Neural cell (in vitro differentiated cells): ENCODE results near the gene MAMDC2. TPM values are rescaled to one million over a fixed set of nuclear protein-coding genes. Genes with fewer than 3 reads are reported as not detected.

Experiments used
- H2AFZ ChIP-seq: fragments of 200-600, 300-800 bp; sonication (generic), shearing (Covaris generic); 2 replicates; pipeline ENCODE4 v1.6.0; 2014; ENCODE audit warnings: low read depth, mild to moderate bottlenecking, antibody characterized with exemption, low read length, moderate library complexity
- H3F3A ChIP-seq: fragments of 200-600 bp; shearing (Covaris generic); 2 replicates; pipeline ENCODE4 v1.6.1; 2016; ENCODE audit warnings: mild to moderate bottlenecking, moderate library complexity, mixed read lengths, antibody characterized with exemption, low read length; ENCODE audit not compliant: insufficient read depth, poor library complexity, severe bottlenecking
- H3K27ac ChIP-seq: fragments of 200-600, 300-800 bp; sonication (generic), shearing (Covaris generic); 2 replicates; pipeline ENCODE4 v1.5.1; 2014; ENCODE audit warnings: mild to moderate bottlenecking, low read length, moderate library complexity
- H3K27me3 ChIP-seq: fragments of 300-800, 200-600 bp; sonication (generic), shearing (Covaris generic); 2 replicates; pipeline ENCODE4 v1.6.0; 2014; ENCODE audit warnings: mild to moderate bottlenecking, low read depth, low read length, moderate library complexity; ENCODE audit not compliant: insufficient read depth
- H3K36me3 ChIP-seq: fragments of 300-800, 200-600 bp; sonication (generic), shearing (Covaris generic); 2 replicates; pipeline ENCODE4 v1.5.1; 2014; ENCODE audit warnings: mild to moderate bottlenecking, antibody characterized with exemption, low read length, moderate library complexity; ENCODE audit not compliant: insufficient read depth
- H3K4me2 ChIP-seq: fragments of 300-800, 200-600 bp; sonication (generic), shearing (Covaris generic); 2 replicates; pipeline ENCODE4 v1.6.0; 2014; ENCODE audit warnings: mild to moderate bottlenecking, low read length
- H3K4me3 ChIP-seq: fragments of 300-800, 200-600 bp; sonication (generic), shearing (Covaris generic); 2 replicates; pipeline ENCODE4 v1.5.1; 2014; ENCODE audit warnings: mild to moderate bottlenecking, low read length, moderate library complexity
- H3K79me2 ChIP-seq: fragments of 200-600 bp; shearing (Covaris generic); replicated peaks from 2 replicates; pipeline ENCODE4 v1.6.0; 2014; ENCODE audit warnings: mild to moderate bottlenecking, low read length, moderate library complexity; ENCODE audit not compliant: insufficient read depth
- H3K9ac ChIP-seq: fragments of 300-800, 200-600 bp; sonication (generic), shearing (Covaris generic); 2 replicates; pipeline ENCODE4 v1.6.1; 2016; ENCODE audit warnings: mild to moderate bottlenecking, low read length, mixed read lengths
- H3K9me2 ChIP-seq: fragments of 200-600 bp; shearing (Covaris generic); 2 replicates; pipeline ENCODE4 v1.6.1; 2016; ENCODE audit warnings: mild to moderate bottlenecking, low read length, mixed read lengths; ENCODE audit not compliant: insufficient read depth
- H3K9me3 ChIP-seq: fragments of 200-600, 300-800 bp; sonication (generic), shearing (Covaris generic); 2 replicates; pipeline ENCODE4 v1.6.1; 2016; ENCODE audit warnings: mild to moderate bottlenecking, mixed run types, low read length, moderate library complexity, mixed read lengths
- H4K20me1 ChIP-seq: fragments of 200-600 bp; shearing (Covaris generic); 2 replicates; pipeline ENCODE4 v1.6.1; 2016; ENCODE audit warnings: mild to moderate bottlenecking, mixed run types; ENCODE audit not compliant: insufficient read depth
- EP300 ChIP-seq: fragments of 450-650 bp; conservative IDR thresholded peaks from 2 replicates; pipeline ENCODE4 v1.6.1; 2014; ENCODE audit warnings: antibody characterized with exemption, mild to moderate bottlenecking, moderate library complexity; ENCODE audit not compliant: poor library complexity, severe bottlenecking
- EZH2 ChIP-seq: fragments of 200-600, 300-800 bp; shearing (Covaris generic), sonication (generic); IDR thresholded peaks from 2 replicates; pipeline ENCODE4 v1.6.1; 2014; ENCODE audit warnings: antibody characterized with exemption, low read length, borderline replicate concordance, mild to moderate bottlenecking; ENCODE audit not compliant: insufficient read depth, poor library complexity, severe bottlenecking
- MXI1 ChIP-seq: fragments of 450-650 bp; conservative IDR thresholded peaks from 2 replicates; pipeline ENCODE4 v1.6.1; 2014; ENCODE audit warnings: antibody characterized with exemption, mild to moderate bottlenecking; ENCODE audit not compliant: poor library complexity, severe bottlenecking
- POLR2AphosphoS5 ChIP-seq: IDR thresholded peaks from 2 replicates; pipeline ENCODE4 v1.6.1; 2012
- RAD21 ChIP-seq: fragments of 450-650 bp; conservative IDR thresholded peaks from 2 replicates; pipeline ENCODE4 v1.6.1; 2014; ENCODE audit warnings: antibody characterized with exemption, mild to moderate bottlenecking, moderate library complexity
- SMC3 ChIP-seq: fragments of 450-650 bp; conservative IDR thresholded peaks from 2 replicates; pipeline ENCODE4 v1.6.1; 2014; ENCODE audit warnings: antibody characterized with exemption, mild to moderate bottlenecking, moderate library complexity; ENCODE audit not compliant: poor library complexity
- TAF1 ChIP-seq: IDR thresholded peaks from 2 replicates; pipeline ENCODE4 v1.6.1; 2012; ENCODE audit warnings: low read depth
- polyA plus RNA-seq: library from polyadenylated mRNA; depleted of rRNA; stranded (reverse); fragments of >200 nt; gene quantifications from 2 replicates; pipeline ENCODE4 v1.2.3, GENCODE V29; 2014
- TF ChIP-seq, protein P1 (sequence below): IDR thresholded peaks from 2 replicates; pipeline ENCODE4 v1.6.1; 2012; ENCODE audit warnings: borderline replicate concordance
- TF ChIP-seq, protein P2 (sequence below): fragments of 450-650 bp; IDR thresholded peaks from 2 replicates; pipeline ENCODE4 v1.5.1; 2014; ENCODE audit warnings: antibody characterized with exemption, mild to moderate bottlenecking, moderate library complexity; ENCODE audit not compliant: poor library complexity, severe bottlenecking

Gene MAMDC2
- polyA plus RNA-seq, 1 donor from 2014 or later: 0.30 TPM

- H3K9ac ChIP-seq: no peak overlapping the region
- H4K20me1 ChIP-seq: no peaks in the 10 kb centered on the region
- H3K9me3 ChIP-seq: no peaks in the 10 kb centered on the region
- no peaks in the 10 kb centered on the region for H3K9me2 ChIP-seq
- H3K4me2 ChIP-seq: no peak overlapping the region
- H3F3A ChIP-seq: no peaks in the 10 kb centered on the region
- no peaks in the 10 kb centered on the region for H3K27me3 ChIP-seq
- no peaks in the 10 kb centered on the region for H3K36me3 ChIP-seq
- no peaks in the 10 kb centered on the region for H3K79me2 ChIP-seq
- H2AFZ ChIP-seq: no peak overlapping the region
- H3K4me3 ChIP-seq: no peak overlapping the region
- H3K27ac ChIP-seq: no peak overlapping the region
- TF ChIP-seq RAD21 (no peak), MXI1 (no peak), EP300 (no peak), TAF1 (no peak), SMC3 (no peak), EZH2 (no peak), POLR2AphosphoS5 (no peak)
- TF ChIP-seq, protein P1, sequence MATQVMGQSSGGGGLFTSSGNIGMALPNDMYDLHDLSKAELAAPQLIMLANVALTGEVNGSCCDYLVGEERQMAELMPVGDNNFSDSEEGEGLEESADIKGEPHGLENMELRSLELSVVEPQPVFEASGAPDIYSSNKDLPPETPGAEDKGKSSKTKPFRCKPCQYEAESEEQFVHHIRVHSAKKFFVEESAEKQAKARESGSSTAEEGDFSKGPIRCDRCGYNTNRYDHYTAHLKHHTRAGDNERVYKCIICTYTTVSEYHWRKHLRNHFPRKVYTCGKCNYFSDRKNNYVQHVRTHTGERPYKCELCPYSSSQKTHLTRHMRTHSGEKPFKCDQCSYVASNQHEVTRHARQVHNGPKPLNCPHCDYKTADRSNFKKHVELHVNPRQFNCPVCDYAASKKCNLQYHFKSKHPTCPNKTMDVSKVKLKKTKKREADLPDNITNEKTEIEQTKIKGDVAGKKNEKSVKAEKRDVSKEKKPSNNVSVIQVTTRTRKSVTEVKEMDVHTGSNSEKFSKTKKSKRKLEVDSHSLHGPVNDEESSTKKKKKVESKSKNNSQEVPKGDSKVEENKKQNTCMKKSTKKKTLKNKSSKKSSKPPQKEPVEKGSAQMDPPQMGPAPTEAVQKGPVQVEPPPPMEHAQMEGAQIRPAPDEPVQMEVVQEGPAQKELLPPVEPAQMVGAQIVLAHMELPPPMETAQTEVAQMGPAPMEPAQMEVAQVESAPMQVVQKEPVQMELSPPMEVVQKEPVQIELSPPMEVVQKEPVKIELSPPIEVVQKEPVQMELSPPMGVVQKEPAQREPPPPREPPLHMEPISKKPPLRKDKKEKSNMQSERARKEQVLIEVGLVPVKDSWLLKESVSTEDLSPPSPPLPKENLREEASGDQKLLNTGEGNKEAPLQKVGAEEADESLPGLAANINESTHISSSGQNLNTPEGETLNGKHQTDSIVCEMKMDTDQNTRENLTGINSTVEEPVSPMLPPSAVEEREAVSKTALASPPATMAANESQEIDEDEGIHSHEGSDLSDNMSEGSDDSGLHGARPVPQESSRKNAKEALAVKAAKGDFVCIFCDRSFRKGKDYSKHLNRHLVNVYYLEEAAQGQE: no peak
- TF ChIP-seq, protein P2, sequence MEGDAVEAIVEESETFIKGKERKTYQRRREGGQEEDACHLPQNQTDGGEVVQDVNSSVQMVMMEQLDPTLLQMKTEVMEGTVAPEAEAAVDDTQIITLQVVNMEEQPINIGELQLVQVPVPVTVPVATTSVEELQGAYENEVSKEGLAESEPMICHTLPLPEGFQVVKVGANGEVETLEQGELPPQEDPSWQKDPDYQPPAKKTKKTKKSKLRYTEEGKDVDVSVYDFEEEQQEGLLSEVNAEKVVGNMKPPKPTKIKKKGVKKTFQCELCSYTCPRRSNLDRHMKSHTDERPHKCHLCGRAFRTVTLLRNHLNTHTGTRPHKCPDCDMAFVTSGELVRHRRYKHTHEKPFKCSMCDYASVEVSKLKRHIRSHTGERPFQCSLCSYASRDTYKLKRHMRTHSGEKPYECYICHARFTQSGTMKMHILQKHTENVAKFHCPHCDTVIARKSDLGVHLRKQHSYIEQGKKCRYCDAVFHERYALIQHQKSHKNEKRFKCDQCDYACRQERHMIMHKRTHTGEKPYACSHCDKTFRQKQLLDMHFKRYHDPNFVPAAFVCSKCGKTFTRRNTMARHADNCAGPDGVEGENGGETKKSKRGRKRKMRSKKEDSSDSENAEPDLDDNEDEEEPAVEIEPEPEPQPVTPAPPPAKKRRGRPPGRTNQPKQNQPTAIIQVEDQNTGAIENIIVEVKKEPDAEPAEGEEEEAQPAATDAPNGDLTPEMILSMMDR: no peak
These were observed 82.1 kb downstream of the MAMDC2 start for GRCh38 chr9:70125621-70126263.

- no peaks in the 10 kb centered on the region for H3K79me2 ChIP-seq
- no peaks in the 10 kb centered on the region for H3K9me3 ChIP-seq
- no peaks in the 10 kb centered on the region for H3F3A ChIP-seq
- no peak overlapping the region for H3K9ac ChIP-seq
- no peak overlapping the region for H3K4me3 ChIP-seq
- TF ChIP-seq, protein P2: no peak
- no peak for TF ChIP-seq TAF1
- no peak for TF ChIP-seq EP300
- TF ChIP-seq MXI1: no peak
- no peak for TF ChIP-seq EZH2
- no peak for TF ChIP-seq SMC3
- TF ChIP-seq, protein P1: no peak
- TF ChIP-seq POLR2AphosphoS5: no peak
- TF ChIP-seq RAD21: no peak
- H4K20me1 ChIP-seq: no peaks in the 10 kb centered on the region
- no peaks in the 10 kb centered on the region for H3K36me3 ChIP-seq
- H2AFZ ChIP-seq: no peak overlapping the region
- no peak overlapping the region for H3K4me2 ChIP-seq
- no peaks in the 10 kb centered on the region for H3K9me2 ChIP-seq
- H3K27ac ChIP-seq: no peak overlapping the region
- no peaks in the 10 kb centered on the region for H3K27me3 ChIP-seq
These were observed 83.4 kb downstream of the MAMDC2 start for GRCh38 chr9:70127036-70127435.
